NCI-H2081 (cell line): ENCODE results near the gene PPFIBP2.

Experiments
- DNase-seq, 2 experiments: peaks; one replicate each; lab custom pipeline; 2025; lab: John Stamatoyannopoulos, UW

PPFIBP2 gene

GRCh38 chr11:7551571-7551970 is 37.8 kb downstream of the PPFIBP2 start:
- DNase-seq: no peak

- no peak for DNase-seq
Measured at GRCh38 chr11:7552666-7553065, 38.9 kb downstream of the PPFIBP2 start.

GRCh38 chr11:7555052-7555699 is 41.4 kb downstream of the PPFIBP2 start:
- peak in 1 of 2 experiments; percentile 6 for DNase-seq

- no peak for DNase-seq
Measured at GRCh38 chr11:7558046-7558445, 44.2 kb downstream of the PPFIBP2 start.

- DNase-seq: no peak
Measured at GRCh38 chr11:7559398-7560283, 45.8 kb downstream of the PPFIBP2 start.

GRCh38 chr11:7561562-7561961 is 47.8 kb downstream of the PPFIBP2 start:
- no peak for DNase-seq

GRCh38 chr11:7563281-7563680 is 49.5 kb downstream of the PPFIBP2 start:
- DNase-seq: peak in 1 of 2 experiments; percentile 6

- no peak for DNase-seq
Measured at GRCh38 chr11:7564803-7565202, 51.0 kb downstream of the PPFIBP2 start.

GRCh38 chr11:7567311-7567710 is 53.5 kb downstream of the PPFIBP2 start:
- no peak for DNase-seq

GRCh38 chr11:7569044-7569443 is 55.2 kb downstream of the PPFIBP2 start:
- no peak for DNase-seq

- DNase-seq: no peak
Measured at GRCh38 chr11:7570241-7570640, 56.4 kb downstream of the PPFIBP2 start.

- no peak for DNase-seq
Measured at GRCh38 chr11:7570938-7571521, 57.2 kb downstream of the PPFIBP2 start.

GRCh38 chr11:7571640-7572000 is 57.8 kb downstream of the PPFIBP2 start:
- peak; percentile 34 to 60 for DNase-seq

GRCh38 chr11:7572001-7572712 is 58.4 kb downstream of the PPFIBP2 start:
- no peak for DNase-seq

- DNase-seq: no peak
Measured at GRCh38 chr11:7573193-7573557, 59.4 kb downstream of the PPFIBP2 start.

- DNase-seq: no peak
Measured at GRCh38 chr11:7573558-7574296, 59.9 kb downstream of the PPFIBP2 start.

- DNase-seq: no peak
Measured at GRCh38 chr11:7574491-7575130, 60.8 kb downstream of the PPFIBP2 start.

- DNase-seq: no peak
Measured at GRCh38 chr11:7575841-7576725, 62.3 kb downstream of the PPFIBP2 start.

GRCh38 chr11:7576726-7577290 is 63.0 kb downstream of the PPFIBP2 start:
- DNase-seq: no peak
